ENCODE data around the gene NBAS.
A peak's percentile ranks its signal among the peaks of the same experiment; 100 is the strongest.

The NBAS gene

GRCh38 chr2:15577071-15577735 is 16.1 kb upstream of the NBAS start:
- H4K20me1 ChIP-seq (ENCODE audit: low read depth, low read length): no peaks in the 10 kb centered on the region
- no peaks in the 10 kb centered on the region for H3K9me3 ChIP-seq (ENCODE audit: insufficient read depth, low read length)
- H3K79me2 ChIP-seq (ENCODE audit: insufficient read depth, low read length): no peaks in the 10 kb centered on the region
- H3K9ac ChIP-seq (ENCODE audit: low read length): no peak overlapping the region
- no peak overlapping the region for H2AFZ ChIP-seq (ENCODE audit: low read depth, low read length, severe bottlenecking)
- H3K4me2 ChIP-seq (ENCODE audit: low read depth, low read length, poor library complexity, severe bottlenecking): no peak overlapping the region
- H3K9me2 ChIP-seq (replicated peaks; ENCODE audit: insufficient read depth, low read length): no peaks in the 10 kb centered on the region
- no peak overlapping the region for H3K27ac ChIP-seq (ENCODE audit: low read depth, low read length)
- H3K4me3 ChIP-seq (ENCODE audit: insufficient read depth, low read length, poor library complexity, severe bottlenecking): no peak overlapping the region
- no peaks in the 10 kb centered on the region for H3K36me3 ChIP-seq (ENCODE audit: low read length)
- H3K27me3 ChIP-seq (ENCODE audit: low read length): no peaks in the 10 kb centered on the region
- TF ChIP-seq CTCF (IDR thresholded peaks at IDR 0.05; ENCODE audit: insufficient read depth, low read length, poor library complexity, severe bottlenecking) (peak; percentile 75), EZH2phosphoT487 (conservative IDR thresholded peaks at IDR 0.05; ENCODE audit: low read length) (no peak)
- H3F3A ChIP-seq (ENCODE audit: insufficient read depth): no peaks in the 10 kb centered on the region

DNA sequence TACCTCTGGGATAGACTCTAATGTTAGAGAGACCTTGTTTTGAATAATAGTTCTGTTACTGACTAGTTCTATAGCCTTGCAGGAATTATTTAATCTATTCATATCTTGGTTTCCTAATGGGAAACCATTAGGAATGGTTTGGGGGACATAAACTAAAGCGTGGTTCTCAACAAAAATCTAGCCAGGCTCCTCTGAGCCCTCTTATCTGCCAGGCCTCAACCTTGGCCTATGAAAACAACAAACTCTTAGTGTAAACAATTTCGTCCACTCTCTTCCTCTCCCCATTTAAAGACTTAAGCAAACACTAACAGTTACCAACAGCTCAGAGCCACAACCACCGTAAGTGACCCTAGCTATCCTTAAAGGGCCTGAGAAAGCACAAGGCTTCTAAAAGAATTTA is 10.6 kb upstream of the NBAS start:
- H3K79me2 ChIP-seq (ENCODE audit: insufficient read depth, low read length): no peaks in the 10 kb centered on the region
- no peak for TF ChIP-seq EZH2phosphoT487 (conservative IDR thresholded peaks at IDR 0.05; ENCODE audit: low read length)
- TF ChIP-seq CTCF (IDR thresholded peaks at IDR 0.05; ENCODE audit: insufficient read depth, low read length, poor library complexity, severe bottlenecking): no peak

DNA sequence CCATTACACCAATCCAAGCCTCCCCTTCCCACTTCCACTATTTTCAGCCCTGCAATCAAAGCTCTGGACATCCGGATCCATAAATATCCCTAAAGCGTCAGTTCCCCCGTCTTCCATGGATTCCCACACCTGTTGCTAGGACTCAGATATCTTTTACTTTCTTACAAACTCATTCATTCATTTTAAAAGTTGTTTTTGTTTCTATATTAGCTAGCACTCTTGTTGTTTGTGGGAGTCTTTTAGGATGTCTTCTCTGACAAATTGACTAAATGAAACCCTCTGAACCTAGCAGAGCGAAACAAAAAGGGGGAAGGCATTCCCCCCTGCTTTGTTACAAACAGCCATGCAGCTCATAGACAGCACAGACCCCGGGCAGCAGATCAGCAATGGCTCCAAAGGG is 9.0 kb upstream of the NBAS start:
- H3F3A ChIP-seq (ENCODE audit: insufficient read depth): no peaks in the 10 kb centered on the region
- H3K4me2 ChIP-seq (ENCODE audit: low read depth, low read length, poor library complexity, severe bottlenecking): no peak overlapping the region
- H3K27me3 ChIP-seq (ENCODE audit: low read length): no peaks in the 10 kb centered on the region
- no peaks in the 10 kb centered on the region for H3K36me3 ChIP-seq (ENCODE audit: low read length)
- no peak overlapping the region for H3K4me3 ChIP-seq (ENCODE audit: insufficient read depth, low read length, poor library complexity, severe bottlenecking)
- H3K79me2 ChIP-seq (ENCODE audit: insufficient read depth, low read length): no peaks in the 10 kb centered on the region
- no peaks in the 10 kb centered on the region for H4K20me1 ChIP-seq (ENCODE audit: low read depth, low read length)
- H3K27ac ChIP-seq (ENCODE audit: low read depth, low read length): no peak overlapping the region
- no peak for TF ChIP-seq CTCF (IDR thresholded peaks at IDR 0.05; ENCODE audit: insufficient read depth, low read length, poor library complexity, severe bottlenecking)
- TF ChIP-seq EZH2phosphoT487 (conservative IDR thresholded peaks at IDR 0.05; ENCODE audit: low read length): no peak
- no peak overlapping the region for H2AFZ ChIP-seq (ENCODE audit: low read depth, low read length, severe bottlenecking)
- no peak overlapping the region for H3K9ac ChIP-seq (ENCODE audit: low read length)
- H3K9me2 ChIP-seq (replicated peaks; ENCODE audit: insufficient read depth, low read length): no peaks in the 10 kb centered on the region
- no peaks in the 10 kb centered on the region for H3K9me3 ChIP-seq (ENCODE audit: insufficient read depth, low read length)

More for the DNA sequence above, 10.6 kb upstream of the NBAS start:
- H3K27me3 ChIP-seq (ENCODE audit: low read length): no peaks in the 10 kb centered on the region
- no peak overlapping the region for H3K4me2 ChIP-seq (ENCODE audit: low read depth, low read length, poor library complexity, severe bottlenecking)
- no peaks in the 10 kb centered on the region for H3K9me3 ChIP-seq (ENCODE audit: insufficient read depth, low read length)
- no peak overlapping the region for H2AFZ ChIP-seq (ENCODE audit: low read depth, low read length, severe bottlenecking)
- no peaks in the 10 kb centered on the region for H3K36me3 ChIP-seq (ENCODE audit: low read length)
- no peaks in the 10 kb centered on the region for H4K20me1 ChIP-seq (ENCODE audit: low read depth, low read length)
- no peaks in the 10 kb centered on the region for H3F3A ChIP-seq (ENCODE audit: insufficient read depth)
- no peak overlapping the region for H3K27ac ChIP-seq (ENCODE audit: low read depth, low read length)
- no peak overlapping the region for H3K9ac ChIP-seq (ENCODE audit: low read length)
- no peaks in the 10 kb centered on the region for H3K9me2 ChIP-seq (replicated peaks; ENCODE audit: insufficient read depth, low read length)
- no peak overlapping the region for H3K4me3 ChIP-seq (ENCODE audit: insufficient read depth, low read length, poor library complexity, severe bottlenecking)

All from SU-DHL-6 (cell line).